Duodenal mucosa (tissue), 2 donors: ENCODE measurements around the gene AXDND1.

Experiments
- H3K27ac ChIP-seq: one replicate; pipeline ENCODE4 v1.7.0; 2013; ENCODE audit warnings: low read depth, low read length
- H3K27me3 ChIP-seq, 2 donors: one replicate each; pipeline ENCODE4 v1.7.0; 2013; ENCODE audit warnings: low read length in 2 of 2, control low read depth in 1 of 2; ENCODE audit not compliant: insufficient read depth in 2 of 2, control insufficient read depth in 1 of 2
- H3K36me3 ChIP-seq, 2 donors: one replicate each; pipeline ENCODE4 v1.7.0; 2013; ENCODE audit warnings: low read length in 2 of 2, control low read depth in 1 of 2; ENCODE audit not compliant: insufficient read depth in 2 of 2, control insufficient read depth in 1 of 2
- H3K4me1 ChIP-seq, 2 donors: one replicate each; pipeline ENCODE4 v1.7.0; 2013; ENCODE audit warnings: low read length in 2 of 2, control low read depth in 1 of 2; ENCODE audit not compliant: insufficient read depth in 2 of 2, control insufficient read depth in 1 of 2
- H3K4me3 ChIP-seq, 2 donors: one replicate each; pipeline ENCODE4 v1.7.0; 2013; ENCODE audit warnings: low read length in 2 of 2, low read depth in 1 of 2
- H3K9ac ChIP-seq, 2 donors: one replicate each; pipeline ENCODE4 v1.7.0; 2013; ENCODE audit warnings: low read length in 2 of 2, low read depth in 1 of 2
- H3K9me3 ChIP-seq, 2 donors: one replicate each; pipeline ENCODE4 v1.7.0; 2013; ENCODE audit warnings: low read length in 2 of 2, control low read depth in 1 of 2; ENCODE audit not compliant: control insufficient read depth in 1 of 2

AXDND1 gene

DNA sequence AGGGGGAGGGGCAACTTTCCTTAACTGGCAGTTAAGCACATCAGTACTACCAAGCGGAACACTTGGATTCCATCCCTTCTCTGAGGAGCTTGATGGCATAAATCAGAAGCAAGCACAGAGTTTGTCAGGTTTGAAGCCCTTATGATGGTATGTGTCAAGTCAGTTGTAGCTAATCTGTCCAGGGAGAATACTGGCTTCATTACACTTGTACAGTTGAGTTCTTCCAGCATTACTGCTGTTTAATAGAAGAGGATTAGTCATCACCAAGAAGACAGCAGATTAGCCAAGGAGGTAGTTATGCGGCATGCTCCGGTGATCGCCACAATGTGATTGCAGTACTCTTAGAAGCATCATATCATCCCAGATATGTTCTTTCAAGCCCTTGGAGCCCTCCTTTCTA is 223.7 kb downstream of the AXDND1 start:
- H3K4me1 ChIP-seq, result peaks cover 0 to 6% of the 10 kb centered on the region in 2 donors
- no peaks in the 10 kb centered on the region for H3K27me3 ChIP-seq
- H3K36me3 ChIP-seq, result no peaks in the 10 kb centered on the region
- no peak overlapping the region for H3K9ac ChIP-seq
- H3K27ac ChIP-seq, result no peak overlapping the region
- no peak overlapping the region for H3K4me3 ChIP-seq
- no peaks in the 10 kb centered on the region for H3K9me3 ChIP-seq

DNA sequence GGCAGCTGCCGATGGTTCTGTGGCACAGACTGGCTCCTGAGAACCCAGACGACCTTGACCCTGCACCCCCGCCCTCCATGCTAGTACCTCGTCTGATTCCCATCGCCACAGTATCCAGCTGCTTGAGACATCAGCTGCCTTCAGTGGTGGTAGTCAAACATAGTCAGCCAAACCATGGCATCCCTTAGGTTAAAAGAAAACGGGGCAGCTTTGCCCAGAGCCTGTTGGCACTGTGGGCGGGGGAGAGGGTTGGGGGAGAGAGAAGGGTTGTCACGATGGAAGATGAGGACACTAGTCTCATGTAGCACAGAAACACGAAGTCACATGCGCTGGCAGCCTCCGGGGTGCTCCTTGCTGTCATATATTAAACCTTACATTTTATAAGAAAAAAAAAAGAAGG is 224.9 kb downstream of the AXDND1 start:
- peaks cover 0 to 6% of the 10 kb centered on the region in 2 donors for H3K4me1 ChIP-seq
- no peak overlapping the region for H3K9ac ChIP-seq
- H3K27me3 ChIP-seq, result no peaks in the 10 kb centered on the region
- H3K9me3 ChIP-seq, result no peaks in the 10 kb centered on the region
- no peak overlapping the region for H3K4me3 ChIP-seq
- H3K36me3 ChIP-seq, result no peaks in the 10 kb centered on the region
- H3K27ac ChIP-seq, result no peak overlapping the region

DNA sequence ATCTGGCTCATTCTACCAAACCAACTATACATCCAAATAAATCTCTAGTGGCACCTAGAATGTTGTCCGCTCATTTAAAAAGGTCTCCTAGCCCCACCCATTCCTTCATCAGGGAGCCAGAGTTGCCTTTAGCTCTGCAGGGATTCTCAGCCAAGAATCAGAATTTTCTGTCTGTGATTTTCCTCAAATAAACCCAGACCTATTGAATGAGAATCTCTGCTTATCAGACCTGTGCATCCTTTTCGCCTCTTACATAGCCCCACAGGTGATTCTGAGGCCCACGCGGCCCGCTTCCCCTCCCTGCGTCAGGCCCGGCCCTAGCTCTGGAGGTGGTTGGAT is 225.5 kb downstream of the AXDND1 start:
- H3K4me3 ChIP-seq, result peak overlapping the region; percentile 41 to 50
- no peaks in the 10 kb centered on the region for H3K36me3 ChIP-seq
- no peaks in the 10 kb centered on the region for H3K9me3 ChIP-seq
- no peaks in the 10 kb centered on the region for H3K27me3 ChIP-seq
- H3K9ac ChIP-seq, result peak overlapping the region in 1 of 2 donors; percentile 34
- H3K27ac ChIP-seq, result no peak overlapping the region
- peaks cover 0 to 6% of the 10 kb centered on the region in 2 donors for H3K4me1 ChIP-seq

DNA sequence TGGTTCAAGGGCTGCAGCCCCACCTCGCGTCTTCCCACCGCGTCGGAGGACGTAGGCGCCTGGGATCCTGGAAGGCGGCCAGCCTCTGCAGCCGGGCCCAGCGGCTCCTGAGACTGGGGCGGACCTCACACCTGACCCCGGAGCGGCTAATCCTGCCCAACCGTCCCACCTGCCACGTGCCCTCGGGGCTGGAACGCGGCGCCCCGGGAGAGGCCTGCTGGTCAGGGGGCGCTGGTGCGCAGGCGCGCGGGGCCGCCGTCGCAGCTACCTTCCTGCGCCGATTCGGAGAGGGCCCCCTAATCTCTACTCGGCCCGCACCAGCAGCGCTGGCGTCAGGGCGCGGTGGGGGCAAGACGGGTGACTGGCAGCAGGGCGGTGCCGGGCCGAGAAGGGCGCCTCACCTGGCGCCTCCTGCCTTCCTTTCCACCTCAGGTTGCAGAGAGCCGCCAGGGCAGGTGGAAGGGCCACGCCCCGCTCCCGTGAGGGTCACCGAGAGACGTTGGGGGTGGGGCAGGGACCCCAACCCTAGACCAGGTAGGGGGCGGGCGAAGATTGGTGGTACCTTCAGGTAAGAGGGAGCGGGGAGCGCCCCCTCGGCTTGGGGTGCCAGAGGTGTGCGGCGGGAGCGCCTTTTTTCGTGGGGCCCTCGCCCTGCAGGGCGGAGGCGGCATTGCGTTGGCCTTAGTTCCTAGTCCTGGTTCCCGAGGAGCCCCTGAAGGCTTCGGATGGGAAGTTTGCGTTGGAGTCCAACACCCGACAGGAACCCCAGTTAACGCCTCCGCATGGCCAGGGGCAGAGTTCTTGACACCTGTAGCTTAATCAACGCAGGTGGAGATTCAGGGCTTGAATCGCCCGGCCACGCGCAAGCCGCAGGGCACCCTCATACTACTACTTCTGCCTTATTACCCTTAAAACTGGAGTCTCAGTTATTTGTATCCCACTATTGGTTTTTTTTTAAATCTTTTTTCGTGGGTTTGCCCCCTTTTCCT is 226.1 kb downstream of the AXDND1 start, which contains the start of gene TDRD5:
Gene TDRD5, plus strand, starts transcription at position 241 of the 989 bp plus-strand sequence. CDS start 784 bp downstream, outside the sequence.
- H3K4me1 ChIP-seq, result peaks cover 0 to 6% of the 10 kb centered on the region in 2 donors

DNA sequence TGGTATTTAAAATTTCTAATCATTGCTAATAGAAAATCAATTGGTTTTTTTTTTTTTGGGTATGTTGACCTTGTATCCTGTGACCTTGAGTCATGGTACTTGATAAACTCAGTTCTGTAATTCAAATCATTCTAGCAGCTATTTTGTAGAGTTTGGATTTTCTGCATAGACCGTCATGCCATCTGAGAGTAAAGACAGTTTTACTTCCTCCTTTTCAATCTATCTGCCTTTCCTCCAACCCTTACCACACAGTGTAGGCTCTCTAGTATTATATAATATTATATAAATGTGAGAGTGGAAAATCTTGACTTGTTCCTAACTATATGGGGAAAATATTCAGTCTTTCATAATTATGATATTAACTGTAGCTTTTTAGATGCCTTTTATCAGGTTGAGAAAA is 232.9 kb downstream of the AXDND1 start:
- Histone ChIP-seq H3K9me3 (no peaks in the 10 kb centered on the region), H3K27me3 (no peaks in the 10 kb centered on the region), H3K36me3 (no peaks in the 10 kb centered on the region), H3K9ac (no peak overlapping the region), H3K27ac (no peak overlapping the region), H3K4me3 (no peak overlapping the region), H3K4me1 (no peaks in the 10 kb centered on the region)

More for the DNA sequence above, 226.1 kb downstream of the AXDND1 start, which contains the start of gene TDRD5:
- Histone ChIP-seq H3K27me3 (no peaks in the 10 kb centered on the region), H3K9me3 (no peaks in the 10 kb centered on the region), H3K27ac (no peak within 1 kb of the TSS), H3K9ac (peak within 1 kb of the TSS in 1 of 2 donors; percentile 34), H3K36me3 (no peaks in the 10 kb centered on the region), H3K4me3 (peak within 1 kb of the TSS; percentile 41 to 50)

DNA sequence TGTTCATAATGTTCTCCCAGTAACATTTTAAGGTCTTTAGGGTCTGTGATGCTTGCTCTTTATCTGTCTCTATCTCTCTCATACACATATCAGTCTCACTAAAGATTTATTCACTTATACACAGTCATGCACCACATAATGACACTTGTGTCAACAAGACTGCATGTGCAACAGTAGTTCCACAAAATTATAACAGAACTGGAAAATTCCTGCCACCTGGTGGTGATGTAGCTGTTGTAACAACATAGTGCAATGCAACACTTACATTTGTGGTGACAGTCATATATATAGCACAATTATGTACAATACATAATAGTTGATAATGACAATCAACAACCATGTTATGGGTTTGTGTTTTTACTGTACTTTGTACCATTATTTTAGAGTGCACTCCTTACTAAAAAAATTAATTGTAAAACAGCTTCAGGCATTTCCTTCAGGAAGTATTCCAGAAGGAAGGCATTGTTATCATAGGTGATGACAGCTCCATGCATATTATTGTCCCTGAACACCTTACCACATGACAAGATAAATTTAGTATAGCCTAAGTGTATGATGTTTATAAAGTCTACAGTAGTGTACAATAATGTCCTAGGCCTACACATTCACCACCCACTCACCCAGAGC is 234.0 kb downstream of the AXDND1 start:
- H3K4me3 ChIP-seq, result no peak overlapping the region
- no peaks in the 10 kb centered on the region for H3K9me3 ChIP-seq
- no peaks in the 10 kb centered on the region for H3K36me3 ChIP-seq
- H3K9ac ChIP-seq, result no peak overlapping the region
- no peaks in the 10 kb centered on the region for H3K4me1 ChIP-seq
- H3K27ac ChIP-seq, result no peak overlapping the region
- H3K27me3 ChIP-seq, result no peaks in the 10 kb centered on the region

DNA sequence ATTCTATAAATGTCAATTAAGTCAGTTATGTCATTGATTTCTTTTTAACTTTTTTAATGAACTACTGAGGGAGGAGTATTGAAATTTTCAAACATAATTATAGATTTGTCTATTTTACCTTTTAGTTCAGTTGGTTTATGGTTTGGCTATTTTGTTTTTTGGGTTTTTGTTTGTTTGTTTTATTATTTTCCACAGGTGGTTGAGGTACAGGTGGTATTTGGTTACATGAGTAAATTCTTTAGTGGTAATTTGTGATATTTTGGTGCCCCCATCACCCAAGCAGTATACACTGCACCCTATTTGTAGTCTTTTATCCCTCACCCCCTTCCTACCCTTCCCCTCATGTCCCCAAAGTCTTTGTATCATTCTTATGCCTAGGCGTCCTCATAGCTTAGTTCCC is 235.3 kb downstream of the AXDND1 start:
- Histone ChIP-seq H3K9me3 (no peaks in the 10 kb centered on the region), H3K4me1 (no peaks in the 10 kb centered on the region), H3K9ac (no peak overlapping the region), H3K36me3 (no peaks in the 10 kb centered on the region), H3K4me3 (no peak overlapping the region), H3K27me3 (no peaks in the 10 kb centered on the region), H3K27ac (no peak overlapping the region)
